ENCODE measurements around the gene GCLC. TPM values are rescaled to one million over a fixed set of nuclear protein-coding genes. Genes with fewer than 3 reads are reported as not detected.

Gene GCLC
- total and polyA plus RNA-seq, 2 donors: 17.1 to 17.4 TPM

GRCh38 chr6:53530780-53531386 lies 14.0 kb downstream of the GCLC start:
- WGBS: 98% methylated on average over 6 of the region's 6 CpGs
- Histone ChIP-seq H3K27me3 (ENCODE audit: control insufficient read depth in 2 of 2, insufficient read depth in 1 of 2, low read length in 1 of 2) (no peaks in the 10 kb centered on the region), H3K36me3 (ENCODE audit: control insufficient read depth in 2 of 2, insufficient read depth in 2 of 2, low read length in 1 of 2) (no peaks in the 10 kb centered on the region), H3K27ac (ENCODE audit: low read depth in 1 of 2, low read length in 1 of 2) (no peak overlapping the region), H3K9me3 (ENCODE audit: control insufficient read depth in 2 of 2, insufficient read depth in 1 of 2, low read length in 1 of 2) (no peaks in the 10 kb centered on the region), H3K4me3 (ENCODE audit: low read length in 2 of 2) (no peak overlapping the region), H3K4me1 (ENCODE audit: control insufficient read depth in 2 of 2, insufficient read depth in 2 of 2, low read length in 2 of 2) (peaks cover 0 to 7% of the 10 kb centered on the region in 2 donors)
- no peak for DNase-seq (ENCODE audit: low read depth in 6 of 9, low spot score in 9 of 9)

- DNase-seq (ENCODE audit: low read depth in 6 of 9, low spot score in 9 of 9): no peak
- Histone ChIP-seq H3K4me1 (ENCODE audit: control insufficient read depth in 2 of 2, insufficient read depth in 2 of 2, low read length in 2 of 2) (peaks cover 0 to 7% of the 10 kb centered on the region in 2 donors), H3K9me3 (ENCODE audit: control insufficient read depth in 2 of 2, insufficient read depth in 1 of 2, low read length in 1 of 2) (no peaks in the 10 kb centered on the region), H3K27ac (ENCODE audit: low read depth in 1 of 2, low read length in 1 of 2) (no peak overlapping the region), H3K4me3 (ENCODE audit: low read length in 2 of 2) (no peak overlapping the region), H3K27me3 (ENCODE audit: control insufficient read depth in 2 of 2, insufficient read depth in 1 of 2, low read length in 1 of 2) (no peaks in the 10 kb centered on the region), H3K36me3 (ENCODE audit: control insufficient read depth in 2 of 2, insufficient read depth in 2 of 2, low read length in 1 of 2) (no peaks in the 10 kb centered on the region)
- 94% methylated on average over 5 of the region's 5 CpGs for WGBS
Measured at GRCh38 chr6:53530346-53530745, 14.6 kb downstream of the GCLC start.

- Histone ChIP-seq H3K9me3 (ENCODE audit: control insufficient read depth in 2 of 2, insufficient read depth in 1 of 2, low read length in 1 of 2) (no peaks in the 10 kb centered on the region), H3K27me3 (ENCODE audit: control insufficient read depth in 2 of 2, insufficient read depth in 1 of 2, low read length in 1 of 2) (no peaks in the 10 kb centered on the region), H3K27ac (ENCODE audit: low read depth in 1 of 2, low read length in 1 of 2) (no peak overlapping the region), H3K36me3 (ENCODE audit: control insufficient read depth in 2 of 2, insufficient read depth in 2 of 2, low read length in 1 of 2) (no peaks in the 10 kb centered on the region), H3K4me1 (ENCODE audit: control insufficient read depth in 2 of 2, insufficient read depth in 2 of 2, low read length in 2 of 2) (peaks cover 0 to 7% of the 10 kb centered on the region in 2 donors), H3K4me3 (ENCODE audit: low read length in 2 of 2) (no peak overlapping the region)
- WGBS: 95% methylated on average over 5 of the region's 5 CpGs
- DNase-seq (ENCODE audit: low read depth in 6 of 9, low spot score in 9 of 9): no peak
Measured at GRCh38 chr6:53529324-53530036, 15.4 kb downstream of the GCLC start.

- Histone ChIP-seq H3K9me3 (ENCODE audit: control insufficient read depth in 2 of 2, insufficient read depth in 1 of 2, low read length in 1 of 2) (no peaks in the 10 kb centered on the region), H3K4me3 (ENCODE audit: low read length in 2 of 2) (no peak overlapping the region), H3K27me3 (ENCODE audit: control insufficient read depth in 2 of 2, insufficient read depth in 1 of 2, low read length in 1 of 2) (no peaks in the 10 kb centered on the region), H3K27ac (ENCODE audit: low read depth in 1 of 2, low read length in 1 of 2) (no peak overlapping the region), H3K36me3 (ENCODE audit: control insufficient read depth in 2 of 2, insufficient read depth in 2 of 2, low read length in 1 of 2) (no peaks in the 10 kb centered on the region), H3K4me1 (ENCODE audit: control insufficient read depth in 2 of 2, insufficient read depth in 2 of 2, low read length in 2 of 2) (peaks cover 0 to 5% of the 10 kb centered on the region in 2 donors)
- no peak for DNase-seq (ENCODE audit: low read depth in 6 of 9, low spot score in 9 of 9)
Measured at GRCh38 chr6:53528107-53528506, 16.8 kb downstream of the GCLC start.

GRCh38 chr6:53527249-53527765 lies 17.6 kb downstream of the GCLC start:
- Histone ChIP-seq H3K36me3 (ENCODE audit: control insufficient read depth in 2 of 2, insufficient read depth in 2 of 2, low read length in 1 of 2) (no peaks in the 10 kb centered on the region), H3K27ac (ENCODE audit: low read depth in 1 of 2, low read length in 1 of 2) (no peak overlapping the region), H3K27me3 (ENCODE audit: control insufficient read depth in 2 of 2, insufficient read depth in 1 of 2, low read length in 1 of 2) (no peaks in the 10 kb centered on the region), H3K9me3 (ENCODE audit: control insufficient read depth in 2 of 2, insufficient read depth in 1 of 2, low read length in 1 of 2) (no peaks in the 10 kb centered on the region), H3K4me1 (ENCODE audit: control insufficient read depth in 2 of 2, insufficient read depth in 2 of 2, low read length in 2 of 2) (peaks cover 0 to 3% of the 10 kb centered on the region in 2 donors), H3K4me3 (ENCODE audit: low read length in 2 of 2) (no peak overlapping the region)
- WGBS: 97% methylated on average over 4 of the region's 4 CpGs
- DNase-seq (ENCODE audit: low read depth in 6 of 9, low spot score in 9 of 9): no peak

DNA sequence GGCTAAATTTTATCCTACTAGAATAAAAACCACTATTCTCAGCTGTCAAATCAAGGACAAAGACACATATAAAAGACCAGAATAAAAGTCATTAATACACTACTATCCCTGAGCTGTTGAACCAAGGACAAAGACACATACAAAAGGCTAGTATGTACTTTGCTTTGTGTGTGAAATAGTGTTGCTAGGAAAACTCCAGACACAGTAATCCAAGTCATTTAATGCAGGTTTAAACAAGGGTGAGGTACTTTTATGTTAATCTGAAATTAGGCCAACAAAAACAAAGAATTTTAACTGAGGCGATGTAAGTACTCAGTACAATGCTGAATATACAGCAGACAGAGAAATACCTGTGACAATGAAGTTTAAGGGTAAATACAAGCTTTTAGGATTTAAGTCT lies 18.9 kb downstream of the GCLC start:
- no peak overlapping the region for H3K27ac ChIP-seq (ENCODE audit: low read depth in 1 of 2, low read length in 1 of 2)
- no peaks in the 10 kb centered on the region for H3K4me1 ChIP-seq (ENCODE audit: control insufficient read depth in 2 of 2, insufficient read depth in 2 of 2, low read length in 2 of 2)

GRCh38 chr6:53524455-53524815 lies 20.5 kb downstream of the GCLC start:
- H3K9me3 ChIP-seq (ENCODE audit: control insufficient read depth in 2 of 2, insufficient read depth in 1 of 2, low read length in 1 of 2): no peaks in the 10 kb centered on the region
- H3K4me3 ChIP-seq (ENCODE audit: low read length in 2 of 2): no peak overlapping the region
- H3K36me3 ChIP-seq (ENCODE audit: control insufficient read depth in 2 of 2, insufficient read depth in 2 of 2, low read length in 1 of 2): peaks cover 3 to 6% of the 10 kb centered on the region in 2 donors
- WGBS: 97% methylated on average over 1 of the region's 1 CpG
- no peak for DNase-seq (ENCODE audit: low read depth in 6 of 9, low spot score in 9 of 9)
- H3K27me3 ChIP-seq (ENCODE audit: control insufficient read depth in 2 of 2, insufficient read depth in 1 of 2, low read length in 1 of 2): no peaks in the 10 kb centered on the region
- no peaks in the 10 kb centered on the region for H3K4me1 ChIP-seq (ENCODE audit: control insufficient read depth in 2 of 2, insufficient read depth in 2 of 2, low read length in 2 of 2)
- no peak overlapping the region for H3K27ac ChIP-seq (ENCODE audit: low read depth in 1 of 2, low read length in 1 of 2)

More for the DNA sequence above, 18.9 kb downstream of the GCLC start:
- H3K4me3 ChIP-seq (ENCODE audit: low read length in 2 of 2): no peak overlapping the region
- DNase-seq (ENCODE audit: low read depth in 6 of 9, low spot score in 9 of 9): no peak
- no peaks in the 10 kb centered on the region for H3K27me3 ChIP-seq (ENCODE audit: control insufficient read depth in 2 of 2, insufficient read depth in 1 of 2, low read length in 1 of 2)
- H3K36me3 ChIP-seq (ENCODE audit: control insufficient read depth in 2 of 2, insufficient read depth in 2 of 2, low read length in 1 of 2): no peaks in the 10 kb centered on the region
- H3K9me3 ChIP-seq (ENCODE audit: control insufficient read depth in 2 of 2, insufficient read depth in 1 of 2, low read length in 1 of 2): no peaks in the 10 kb centered on the region
- 91% methylated on average over 1 of the region's 1 CpG for WGBS

DNA sequence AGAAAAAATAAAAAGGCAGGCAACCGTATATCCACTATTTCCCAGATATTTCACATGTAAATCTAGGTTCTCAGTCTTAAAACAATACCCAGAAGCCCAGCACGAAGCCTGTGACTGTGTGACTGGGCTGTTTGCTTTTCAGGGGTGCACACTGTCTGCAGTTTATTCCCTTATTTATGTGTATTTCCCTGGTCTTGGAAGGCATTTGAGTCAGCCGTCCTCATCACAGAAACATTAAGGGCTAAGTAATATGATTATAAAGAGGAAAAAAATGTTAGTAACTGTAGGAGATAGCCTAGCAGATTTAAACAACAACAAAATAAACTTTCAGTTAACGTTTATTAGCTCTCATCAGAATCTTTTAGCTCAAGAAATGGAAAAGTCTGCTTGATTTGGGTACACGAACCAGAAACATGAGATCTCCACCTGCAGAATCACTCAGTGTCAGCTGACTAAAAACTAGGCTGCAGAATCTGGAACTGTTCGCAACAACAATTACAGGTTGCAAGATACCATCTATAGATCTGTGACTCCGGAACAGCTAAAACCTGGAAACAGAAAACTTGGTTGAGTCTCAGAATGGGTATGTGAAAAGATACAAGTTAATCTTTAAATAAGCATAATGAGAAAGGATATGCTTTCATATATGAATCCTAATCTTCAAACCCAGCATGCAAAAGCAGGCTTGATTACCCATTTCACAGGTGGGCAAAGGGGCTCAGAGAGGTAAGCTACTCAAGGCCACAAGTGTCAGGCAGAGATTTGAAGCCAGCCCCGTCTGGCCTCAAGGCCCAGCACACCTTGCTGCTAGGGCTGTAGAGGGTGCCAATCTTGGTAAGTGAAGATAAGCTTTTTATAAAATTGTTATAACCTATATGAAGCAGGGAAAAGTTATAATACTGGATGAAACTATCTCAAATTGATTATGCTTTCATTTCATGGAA lies 21.1 kb downstream of the GCLC start:
- Histone ChIP-seq H3K27ac (ENCODE audit: low read depth in 1 of 2, low read length in 1 of 2) (no peak overlapping the region), H3K27me3 (ENCODE audit: control insufficient read depth in 2 of 2, insufficient read depth in 1 of 2, low read length in 1 of 2) (no peaks in the 10 kb centered on the region), H3K4me3 (ENCODE audit: low read length in 2 of 2) (no peak overlapping the region), H3K36me3 (ENCODE audit: control insufficient read depth in 2 of 2, insufficient read depth in 2 of 2, low read length in 1 of 2) (peaks cover 3 to 6% of the 10 kb centered on the region in 2 donors), H3K4me1 (ENCODE audit: control insufficient read depth in 2 of 2, insufficient read depth in 2 of 2, low read length in 2 of 2) (no peaks in the 10 kb centered on the region), H3K9me3 (ENCODE audit: control insufficient read depth in 2 of 2, insufficient read depth in 1 of 2, low read length in 1 of 2) (no peaks in the 10 kb centered on the region)
- DNase-seq (ENCODE audit: low read depth in 6 of 9, low spot score in 9 of 9): no peak
- 94% methylated on average over 8 of the region's 8 CpGs for WGBS

Data from thymus (tissue), 11 donors.